Coronary artery (tissue), 2 donors: Measurements from ENCODE around the gene IMMP2L.

Source experiments
- DNase-seq: peaks from one replicate; pipeline ENCODE4 v3.0.0-alpha.2; 2017; ENCODE audit warnings: low spot score
- H3K27ac ChIP-seq, 2 donors: fragments of 200-600 bp; sonication (generic); one replicate each; pipeline ENCODE4 v1.5.1; 2016 to 2019
- H3K4me3 ChIP-seq: fragments of 200-600 bp; sonication (generic); 2 replicates; pipeline ENCODE4 v1.5.1; 2016; ENCODE audit warnings: mild to moderate bottlenecking, moderate library complexity
- TF ChIP-seq, protein P1 (sequence below): fragments of 200-600 bp; sonication (generic); IDR thresholded peaks from one replicate; pipeline ENCODE4 v1.5.1; 2019; ENCODE audit warnings: antibody characterized with exemption

IMMP2L gene

GRCh38 chr7:110633313-110633712, 929.0 kb downstream of the IMMP2L start:
- H3K27ac ChIP-seq = no peak overlapping the region
- no peak overlapping the region for H3K4me3 ChIP-seq
- TF ChIP-seq, protein P1, sequence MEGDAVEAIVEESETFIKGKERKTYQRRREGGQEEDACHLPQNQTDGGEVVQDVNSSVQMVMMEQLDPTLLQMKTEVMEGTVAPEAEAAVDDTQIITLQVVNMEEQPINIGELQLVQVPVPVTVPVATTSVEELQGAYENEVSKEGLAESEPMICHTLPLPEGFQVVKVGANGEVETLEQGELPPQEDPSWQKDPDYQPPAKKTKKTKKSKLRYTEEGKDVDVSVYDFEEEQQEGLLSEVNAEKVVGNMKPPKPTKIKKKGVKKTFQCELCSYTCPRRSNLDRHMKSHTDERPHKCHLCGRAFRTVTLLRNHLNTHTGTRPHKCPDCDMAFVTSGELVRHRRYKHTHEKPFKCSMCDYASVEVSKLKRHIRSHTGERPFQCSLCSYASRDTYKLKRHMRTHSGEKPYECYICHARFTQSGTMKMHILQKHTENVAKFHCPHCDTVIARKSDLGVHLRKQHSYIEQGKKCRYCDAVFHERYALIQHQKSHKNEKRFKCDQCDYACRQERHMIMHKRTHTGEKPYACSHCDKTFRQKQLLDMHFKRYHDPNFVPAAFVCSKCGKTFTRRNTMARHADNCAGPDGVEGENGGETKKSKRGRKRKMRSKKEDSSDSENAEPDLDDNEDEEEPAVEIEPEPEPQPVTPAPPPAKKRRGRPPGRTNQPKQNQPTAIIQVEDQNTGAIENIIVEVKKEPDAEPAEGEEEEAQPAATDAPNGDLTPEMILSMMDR = no peak

DNA sequence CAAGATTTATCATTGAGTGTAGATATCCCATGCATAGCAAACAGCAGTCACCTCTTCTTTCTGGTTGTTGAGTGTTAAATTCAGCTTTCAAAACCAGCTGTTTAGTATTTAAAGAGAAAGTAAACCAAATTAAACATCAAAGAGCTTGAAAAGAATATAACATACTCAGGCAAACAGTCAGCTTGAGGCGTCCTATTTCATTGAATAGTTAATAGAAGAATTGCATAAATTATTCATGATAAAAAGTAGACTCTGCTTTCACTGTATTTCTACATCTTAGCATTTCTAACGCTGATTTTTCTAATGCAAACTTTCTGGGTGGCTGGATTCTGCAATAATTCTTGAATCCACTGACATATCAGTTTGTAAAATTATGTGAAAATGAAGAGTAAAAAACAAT, 935.9 kb downstream of the IMMP2L start:
- Histone ChIP-seq H3K4me3 (no peak overlapping the region), H3K27ac (no peak overlapping the region)
- no peak for DNase-seq
- TF ChIP-seq, protein P1 = no peak

More at GRCh38 chr7:110633313-110633712, 929.0 kb downstream of the IMMP2L start:
- DNase-seq = no peak

GRCh38 chr7:110625294-110625693, 937.0 kb downstream of the IMMP2L start:
- TF ChIP-seq, protein P1 = no peak
- no peak overlapping the region for H3K27ac ChIP-seq
- no peak overlapping the region for H3K4me3 ChIP-seq
- DNase-seq = no peak

DNA sequence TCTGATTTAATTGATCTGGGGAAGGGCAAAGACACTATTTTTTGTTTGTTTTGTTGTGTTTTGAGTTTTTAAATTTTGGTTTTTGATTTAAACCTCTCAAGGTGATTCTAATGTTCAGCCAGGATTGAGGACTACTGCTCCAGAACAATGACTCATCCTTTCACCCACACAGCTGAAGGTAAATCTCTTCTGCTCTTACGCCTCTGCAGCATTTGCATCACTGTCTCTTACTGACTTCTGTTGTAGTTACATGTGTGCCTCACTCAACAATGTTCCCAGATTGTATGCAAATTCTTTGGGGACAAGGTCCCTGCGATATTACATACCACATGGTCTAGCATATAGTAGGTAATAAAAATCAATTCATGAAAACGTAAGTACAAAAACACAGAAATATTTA, 938.9 kb downstream of the IMMP2L start:
- Histone ChIP-seq H3K27ac (no peak overlapping the region), H3K4me3 (no peak overlapping the region)
- TF ChIP-seq, protein P1 = no peak
- DNase-seq = no peak

DNA sequence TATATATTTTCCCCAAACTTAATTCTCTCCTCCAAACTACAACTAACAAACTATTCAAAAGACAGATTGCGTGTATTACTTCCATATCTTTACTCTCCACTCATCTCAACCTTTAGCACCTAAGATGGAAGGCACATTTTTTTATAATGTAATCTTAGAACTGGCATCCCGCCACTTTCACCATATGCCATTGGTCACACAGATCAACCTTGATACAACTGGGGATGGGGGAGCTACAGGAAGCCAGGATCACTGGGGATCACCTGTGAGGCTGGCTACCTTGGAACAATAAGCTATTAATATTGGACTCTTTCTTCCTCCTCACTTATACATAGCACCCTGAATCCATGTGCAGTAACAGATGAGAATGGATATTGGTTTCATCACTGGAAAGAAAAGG, 941.0 kb downstream of the IMMP2L start:
- TF ChIP-seq, protein P1 = no peak
- DNase-seq = no peak
- H3K4me3 ChIP-seq = no peak overlapping the region

GRCh38 chr7:110620110-110620735, 942.1 kb downstream of the IMMP2L start:
- TF ChIP-seq, protein P1 = no peak
- Histone ChIP-seq H3K4me3 (no peak overlapping the region), H3K27ac (no peak overlapping the region)
- DNase-seq = no peak

More for the DNA sequence above, 941.0 kb downstream of the IMMP2L start:
- H3K27ac ChIP-seq = no peak overlapping the region
